Melanocyte of skin (primary cell): ENCODE data around the gene NR0B1. TPM values are rescaled to one million over a fixed set of nuclear protein-coding genes. Genes with fewer than 3 reads are reported as not detected.

Experiments
- total RNA-seq, 2 donors: library from RNA; depleted of rRNA; stranded (reverse); fragments of >200 nt; gene quantifications; 2 replicates each; pipeline ENCODE4 v1.2.3, GENCODE V29; 2012

Gene NR0B1, protein sequence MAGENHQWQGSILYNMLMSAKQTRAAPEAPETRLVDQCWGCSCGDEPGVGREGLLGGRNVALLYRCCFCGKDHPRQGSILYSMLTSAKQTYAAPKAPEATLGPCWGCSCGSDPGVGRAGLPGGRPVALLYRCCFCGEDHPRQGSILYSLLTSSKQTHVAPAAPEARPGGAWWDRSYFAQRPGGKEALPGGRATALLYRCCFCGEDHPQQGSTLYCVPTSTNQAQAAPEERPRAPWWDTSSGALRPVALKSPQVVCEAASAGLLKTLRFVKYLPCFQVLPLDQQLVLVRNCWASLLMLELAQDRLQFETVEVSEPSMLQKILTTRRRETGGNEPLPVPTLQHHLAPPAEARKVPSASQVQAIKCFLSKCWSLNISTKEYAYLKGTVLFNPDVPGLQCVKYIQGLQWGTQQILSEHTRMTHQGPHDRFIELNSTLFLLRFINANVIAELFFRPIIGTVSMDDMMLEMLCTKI
- total RNA-seq: 1 to 10 TPM; 1.0 to 3.7 TPM

GRCh38 chrX:30309139-30309571 lies at the start of gene NR0B1:
Gene NR0B1, minus strand, starts transcription at chrX:30309390. Its CDS starts 27 bp downstream, at chrX:30309363.

Other genes starting within 250 kb of the NR0B1 start
- gene MAGEB2, start 93.8 kb downstream of the NR0B1 start, total RNA-seq: not detected
- gene MAGEB3, start 78.7 kb downstream of the NR0B1 start, total RNA-seq: not detected
- not detected for gene MAGEB4, start 67.4 kb downstream of the NR0B1 start, total RNA-seq
- not detected for gene MAGEB1, start 62.2 kb downstream of the NR0B1 start, total RNA-seq